Large intestine (tissue), 3 donors: Measurements from ENCODE around the gene RARRES2. TPM values are rescaled to one million over a fixed set of nuclear protein-coding genes. Genes with fewer than 3 reads are reported as not detected.

Experiments
- DNase-seq, 2 donors: peaks; one replicate each; pipeline versions ENCODE4 v3.0.0 to v3.0.0-alpha.2; 2013
- H3K27ac ChIP-seq: one replicate; pipeline ENCODE4 v1.5.1; 2013; ENCODE audit warnings: low read length
- H3K27me3 ChIP-seq: 2 replicates; pipeline ENCODE4 v1.6.1; 2013; ENCODE audit warnings: low read length; ENCODE audit not compliant: control insufficient read depth, insufficient read depth
- H3K36me3 ChIP-seq: 2 replicates; pipeline ENCODE4 v1.6.1; 2013; ENCODE audit warnings: low read length; ENCODE audit not compliant: control insufficient read depth, insufficient read depth
- H3K4me1 ChIP-seq: one replicate; pipeline ENCODE4 v1.6.1; 2013; ENCODE audit warnings: low read length; ENCODE audit not compliant: control insufficient read depth, insufficient read depth
- H3K4me3 ChIP-seq: one replicate; pipeline ENCODE4 v1.5.1; 2013; ENCODE audit warnings: low read length
- H3K9me3 ChIP-seq: one replicate; pipeline ENCODE4 v1.6.1; 2013; ENCODE audit warnings: mild to moderate bottlenecking, low read depth, low read length, moderate library complexity; ENCODE audit not compliant: control insufficient read depth
- WGBS: methylation state at CpG from one replicate; pipeline ENCODE4 v1.1.5; 2013; ENCODE audit warnings: low lambda C conversion rate; ENCODE audit not compliant: insufficient coverage; 5-methylcytosine and 5-hydroxymethylcytosine counted together
- polyA plus RNA-seq: library from polyadenylated mRNA; unstranded; fragments of 120-200 nt; gene quantifications from one replicate; pipeline ENCODE4 v1.2.1, GENCODE V29; 2013

Gene RARRES2
- polyA plus RNA-seq, 1 donor = 58.2 TPM

GRCh38 chr7:150363370-150363769 lies 21.9 kb upstream of the RARRES2 start:
- no peak for DNase-seq
- no peak overlapping the region for H3K4me3 ChIP-seq
- H3K9me3 ChIP-seq = no peaks in the 10 kb centered on the region
- no peaks in the 10 kb centered on the region for H3K27me3 ChIP-seq
- H3K4me1 ChIP-seq = peaks cover 13% of the 10 kb centered on the region
- H3K27ac ChIP-seq = no peak overlapping the region
- WGBS = no CpG with 5 or more reads among the region's 4 CpGs
- no peaks in the 10 kb centered on the region for H3K36me3 ChIP-seq

- Histone ChIP-seq H3K27me3 (no peaks in the 10 kb centered on the region), H3K36me3 (no peaks in the 10 kb centered on the region), H3K4me3 (no peak overlapping the region), H3K27ac (no peak overlapping the region), H3K4me1 (peaks cover 4% of the 10 kb centered on the region), H3K9me3 (no peaks in the 10 kb centered on the region)
- DNase-seq = no peak
- no CpG with 5 or more reads among the region's 18 CpGs for WGBS
Measured at GRCh38 chr7:150361807-150362621, 20.6 kb upstream of the RARRES2 start.

GRCh38 chr7:150361402-150361801 lies 20.0 kb upstream of the RARRES2 start:
- WGBS = 62% methylated on average over 2 of the region's 7 CpGs
- Histone ChIP-seq H3K4me3 (no peak overlapping the region), H3K4me1 (peaks cover 2% of the 10 kb centered on the region), H3K9me3 (no peaks in the 10 kb centered on the region), H3K36me3 (no peaks in the 10 kb centered on the region), H3K27ac (no peak overlapping the region), H3K27me3 (no peaks in the 10 kb centered on the region)
- no peak for DNase-seq

GRCh38 chr7:150360363-150361058 lies 19.1 kb upstream of the RARRES2 start:
- Histone ChIP-seq H3K4me1 (no peaks in the 10 kb centered on the region), H3K27ac (no peak overlapping the region), H3K27me3 (no peaks in the 10 kb centered on the region), H3K36me3 (no peaks in the 10 kb centered on the region), H3K9me3 (no peaks in the 10 kb centered on the region), H3K4me3 (no peak overlapping the region)
- 73% methylated on average over 2 of the region's 5 CpGs for WGBS
- DNase-seq = no peak

GRCh38 chr7:150359622-150360362 lies 18.4 kb upstream of the RARRES2 start:
- no peak for DNase-seq
- H3K4me1 ChIP-seq = no peaks in the 10 kb centered on the region
- H3K27ac ChIP-seq = no peak overlapping the region
- WGBS = no CpG with 5 or more reads among the region's 2 CpGs
- H3K27me3 ChIP-seq = no peaks in the 10 kb centered on the region
- H3K4me3 ChIP-seq = no peak overlapping the region
- H3K9me3 ChIP-seq = no peaks in the 10 kb centered on the region
- H3K36me3 ChIP-seq = no peaks in the 10 kb centered on the region

GRCh38 chr7:150358988-150359621 lies 17.7 kb upstream of the RARRES2 start:
- DNase-seq = no peak
- Histone ChIP-seq H3K9me3 (no peaks in the 10 kb centered on the region), H3K4me1 (no peaks in the 10 kb centered on the region), H3K27me3 (no peaks in the 10 kb centered on the region), H3K4me3 (no peak overlapping the region), H3K27ac (no peak overlapping the region), H3K36me3 (no peaks in the 10 kb centered on the region)
- WGBS = no CpG with 5 or more reads among the region's 4 CpGs

- no peak for DNase-seq
- no peaks in the 10 kb centered on the region for H3K9me3 ChIP-seq
- WGBS = 76% methylated on average over 3 of the region's 4 CpGs
- no peaks in the 10 kb centered on the region for H3K36me3 ChIP-seq
- H3K27me3 ChIP-seq = no peaks in the 10 kb centered on the region
- H3K4me1 ChIP-seq = no peaks in the 10 kb centered on the region
- no peak overlapping the region for H3K4me3 ChIP-seq
- H3K27ac ChIP-seq = no peak overlapping the region
Measured at GRCh38 chr7:150358433-150358832, 17.0 kb upstream of the RARRES2 start.

- Histone ChIP-seq H3K4me1 (no peaks in the 10 kb centered on the region), H3K4me3 (no peak overlapping the region), H3K27me3 (no peaks in the 10 kb centered on the region), H3K27ac (no peak overlapping the region), H3K36me3 (no peaks in the 10 kb centered on the region), H3K9me3 (no peaks in the 10 kb centered on the region)
- WGBS = no CpG with 5 or more reads among the region's 13 CpGs
- DNase-seq = no peak
Measured at GRCh38 chr7:150357771-150358427, 16.5 kb upstream of the RARRES2 start.

- Histone ChIP-seq H3K9me3 (no peaks in the 10 kb centered on the region), H3K27ac (no peak overlapping the region), H3K36me3 (no peaks in the 10 kb centered on the region), H3K4me3 (no peak overlapping the region), H3K4me1 (no peaks in the 10 kb centered on the region), H3K27me3 (no peaks in the 10 kb centered on the region)
- DNase-seq = no peak
- 83% methylated on average over 2 of the region's 9 CpGs for whole genome bisulfite sequencing
Measured at GRCh38 chr7:150357270-150357669, 15.8 kb upstream of the RARRES2 start.
